ENCODE measurements around the gene FOXN3. TPM values are rescaled to one million over a fixed set of nuclear protein-coding genes. Genes with fewer than 3 reads are reported as not detected.

Gene FOXN3
- polyA plus RNA-seq, 1 donor from 2014 or later = 10.3 TPM

GRCh38 chr14:89129570-89129969 is 287.5 kb downstream of the FOXN3 start:
- Histone ChIP-seq H3K36me3 (ENCODE audit: insufficient read depth, low read length) (no peaks in the 10 kb centered on the region), H3K9me2 (ENCODE audit: insufficient read depth, low read length) (no peaks in the 10 kb centered on the region), H3K4me3 (ENCODE audit: low read length) (no peak overlapping the region), H3K9me3 (ENCODE audit: low read length) (no peaks in the 10 kb centered on the region), H3K4me2 (ENCODE audit: low read length) (no peak overlapping the region), H3F3A (ENCODE audit: insufficient read depth, low read length, poor library complexity, severe bottlenecking) (no peaks in the 10 kb centered on the region), H3K9ac (ENCODE audit: low read length) (no peak overlapping the region), H3K27me3 (ENCODE audit: insufficient read depth, low read depth, low read length) (no peaks in the 10 kb centered on the region), H3K79me2 (replicated peaks; ENCODE audit: insufficient read depth, low read length) (no peaks in the 10 kb centered on the region), H2AFZ (ENCODE audit: low read depth, low read length) (no peak overlapping the region), H3K27ac (ENCODE audit: low read length) (no peak overlapping the region), H4K20me1 (ENCODE audit: insufficient read depth) (no peaks in the 10 kb centered on the region)
- TF ChIP-seq POLR2AphosphoS5 (IDR thresholded peaks at IDR 0.05) (no peak), CTCF (IDR thresholded peaks at IDR 0.05; ENCODE audit: poor library complexity, severe bottlenecking) (no peak), EP300 (conservative IDR thresholded peaks at IDR 0.05; ENCODE audit: poor library complexity, severe bottlenecking) (no peak), SMC3 (conservative IDR thresholded peaks at IDR 0.05; ENCODE audit: poor library complexity) (no peak), TAF1 (IDR thresholded peaks at IDR 0.05; ENCODE audit: low read depth) (no peak)
- TF ChIP-seq, protein P1, sequence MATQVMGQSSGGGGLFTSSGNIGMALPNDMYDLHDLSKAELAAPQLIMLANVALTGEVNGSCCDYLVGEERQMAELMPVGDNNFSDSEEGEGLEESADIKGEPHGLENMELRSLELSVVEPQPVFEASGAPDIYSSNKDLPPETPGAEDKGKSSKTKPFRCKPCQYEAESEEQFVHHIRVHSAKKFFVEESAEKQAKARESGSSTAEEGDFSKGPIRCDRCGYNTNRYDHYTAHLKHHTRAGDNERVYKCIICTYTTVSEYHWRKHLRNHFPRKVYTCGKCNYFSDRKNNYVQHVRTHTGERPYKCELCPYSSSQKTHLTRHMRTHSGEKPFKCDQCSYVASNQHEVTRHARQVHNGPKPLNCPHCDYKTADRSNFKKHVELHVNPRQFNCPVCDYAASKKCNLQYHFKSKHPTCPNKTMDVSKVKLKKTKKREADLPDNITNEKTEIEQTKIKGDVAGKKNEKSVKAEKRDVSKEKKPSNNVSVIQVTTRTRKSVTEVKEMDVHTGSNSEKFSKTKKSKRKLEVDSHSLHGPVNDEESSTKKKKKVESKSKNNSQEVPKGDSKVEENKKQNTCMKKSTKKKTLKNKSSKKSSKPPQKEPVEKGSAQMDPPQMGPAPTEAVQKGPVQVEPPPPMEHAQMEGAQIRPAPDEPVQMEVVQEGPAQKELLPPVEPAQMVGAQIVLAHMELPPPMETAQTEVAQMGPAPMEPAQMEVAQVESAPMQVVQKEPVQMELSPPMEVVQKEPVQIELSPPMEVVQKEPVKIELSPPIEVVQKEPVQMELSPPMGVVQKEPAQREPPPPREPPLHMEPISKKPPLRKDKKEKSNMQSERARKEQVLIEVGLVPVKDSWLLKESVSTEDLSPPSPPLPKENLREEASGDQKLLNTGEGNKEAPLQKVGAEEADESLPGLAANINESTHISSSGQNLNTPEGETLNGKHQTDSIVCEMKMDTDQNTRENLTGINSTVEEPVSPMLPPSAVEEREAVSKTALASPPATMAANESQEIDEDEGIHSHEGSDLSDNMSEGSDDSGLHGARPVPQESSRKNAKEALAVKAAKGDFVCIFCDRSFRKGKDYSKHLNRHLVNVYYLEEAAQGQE (IDR thresholded peaks at IDR 0.05; ENCODE audit: borderline replicate concordance) = no peak

DNA sequence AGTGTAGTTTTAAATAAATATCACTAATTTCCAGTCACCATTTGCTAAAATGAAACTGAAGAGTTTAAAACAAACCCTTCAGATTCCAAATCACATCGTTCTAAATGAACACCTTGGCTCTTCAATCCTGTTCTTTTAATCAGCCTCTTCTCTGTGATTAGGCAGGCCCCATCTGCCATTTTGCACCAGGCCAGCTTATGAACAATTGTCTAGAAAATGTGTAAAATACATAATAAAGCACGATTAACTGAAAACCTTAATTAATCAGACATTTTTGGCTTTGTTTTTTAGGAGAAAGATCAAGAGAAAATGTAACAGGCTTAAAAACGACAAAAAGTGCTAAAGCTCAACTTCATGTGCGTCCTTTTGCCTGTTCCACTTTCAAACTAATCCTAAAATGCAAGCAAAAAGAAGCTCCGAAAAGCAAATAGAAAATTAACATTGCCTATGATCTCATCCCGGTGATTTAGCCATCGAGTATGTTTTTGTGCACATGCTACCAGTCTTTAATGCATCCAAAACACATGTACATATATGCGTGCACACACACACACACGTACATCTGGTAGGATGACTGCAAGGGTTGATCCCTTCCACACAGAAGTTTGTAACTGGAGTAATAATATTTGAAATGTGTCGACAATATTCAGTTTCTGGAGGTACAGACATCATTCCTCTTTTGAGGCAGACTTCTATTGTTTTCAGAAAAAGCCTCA is 288.6 kb downstream of the FOXN3 start:
- Histone ChIP-seq H3K9me3 (ENCODE audit: low read length) (no peaks in the 10 kb centered on the region), H3K27ac (ENCODE audit: low read length) (no peak overlapping the region), H3K9me2 (ENCODE audit: insufficient read depth, low read length) (no peaks in the 10 kb centered on the region), H3K4me2 (ENCODE audit: low read length) (no peak overlapping the region), H3K4me3 (ENCODE audit: low read length) (no peak overlapping the region), H3K27me3 (ENCODE audit: insufficient read depth, low read depth, low read length) (no peaks in the 10 kb centered on the region), H3K36me3 (ENCODE audit: insufficient read depth, low read length) (no peaks in the 10 kb centered on the region), H2AFZ (ENCODE audit: low read depth, low read length) (no peak overlapping the region), H3F3A (ENCODE audit: insufficient read depth, low read length, poor library complexity, severe bottlenecking) (no peaks in the 10 kb centered on the region), H3K79me2 (replicated peaks; ENCODE audit: insufficient read depth, low read length) (no peaks in the 10 kb centered on the region), H3K9ac (ENCODE audit: low read length) (no peak overlapping the region), H4K20me1 (ENCODE audit: insufficient read depth) (no peaks in the 10 kb centered on the region)
- no peak for TF ChIP-seq POLR2AphosphoS5 (IDR thresholded peaks at IDR 0.05)
- no peak for TF ChIP-seq MXI1 (conservative IDR thresholded peaks at IDR 0.05; ENCODE audit: poor library complexity, severe bottlenecking)
- TF ChIP-seq EZH2 (IDR thresholded peaks at IDR 0.05; ENCODE audit: borderline replicate concordance, insufficient read depth, low read length, poor library complexity, severe bottlenecking) = no peak
- no peak for TF ChIP-seq SMC3 (conservative IDR thresholded peaks at IDR 0.05; ENCODE audit: poor library complexity)
- TF ChIP-seq CTCF (IDR thresholded peaks at IDR 0.05; ENCODE audit: poor library complexity, severe bottlenecking) = no peak

Data from neural cell (in vitro differentiated cells).